HG03064 (cell line): ENCODE measurements around the gene PYHIN1.
"Not testable (repeated sequence)": the region's sequence is repeated elsewhere in the genome, so short reads cannot be mapped to it uniquely, and the experiment has no call there.

ENCODE experiments used
- ATAC-seq: cut with Tn5 transposase; IDR thresholded peaks from one replicate; pipeline ENCODE4 v1.9.1; 2021; ENCODE audit warnings: low read depth; ENCODE audit not compliant: unreplicated experiment

The PYHIN1 gene

DNA sequence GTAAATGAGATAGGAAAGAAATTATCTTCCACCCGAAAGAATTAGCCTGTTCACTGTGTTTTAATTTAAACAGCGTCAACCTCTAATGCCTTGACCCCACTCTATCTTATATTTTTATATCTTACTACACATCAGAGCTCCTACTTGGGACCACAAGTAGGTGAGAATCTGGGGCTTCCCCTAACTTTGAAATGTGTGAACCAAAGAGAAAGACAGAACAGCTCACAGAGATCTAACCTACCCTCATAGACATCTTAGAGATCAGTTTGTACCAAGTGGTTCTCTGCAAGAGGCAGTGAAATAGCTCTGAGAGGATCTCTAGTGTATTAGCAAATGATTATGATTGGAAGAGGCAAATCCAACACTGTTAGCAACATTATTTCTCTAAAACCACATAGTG lies 47.4 kb downstream of the PYHIN1 start:
- ATAC-seq, result no peak

DNA sequence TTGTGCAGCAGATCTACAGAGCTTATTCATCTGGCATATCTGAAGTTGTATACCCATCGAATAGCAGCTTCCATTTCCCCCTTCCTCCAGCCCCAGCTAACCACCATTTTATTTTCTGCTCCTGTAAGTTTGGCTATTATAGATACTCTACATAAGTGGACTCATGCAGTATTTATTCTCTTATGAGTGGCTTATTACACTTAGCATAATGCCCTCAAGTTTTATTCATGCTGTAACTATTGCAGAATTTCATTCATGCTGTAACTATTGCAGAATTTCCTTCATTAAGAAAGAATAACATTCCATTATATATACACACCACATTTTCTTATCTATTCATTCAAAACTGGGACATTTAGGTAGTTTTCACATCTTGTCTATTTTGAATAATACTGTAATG lies 47.9 kb downstream of the PYHIN1 start:
- ATAC-seq, result no peak

DNA sequence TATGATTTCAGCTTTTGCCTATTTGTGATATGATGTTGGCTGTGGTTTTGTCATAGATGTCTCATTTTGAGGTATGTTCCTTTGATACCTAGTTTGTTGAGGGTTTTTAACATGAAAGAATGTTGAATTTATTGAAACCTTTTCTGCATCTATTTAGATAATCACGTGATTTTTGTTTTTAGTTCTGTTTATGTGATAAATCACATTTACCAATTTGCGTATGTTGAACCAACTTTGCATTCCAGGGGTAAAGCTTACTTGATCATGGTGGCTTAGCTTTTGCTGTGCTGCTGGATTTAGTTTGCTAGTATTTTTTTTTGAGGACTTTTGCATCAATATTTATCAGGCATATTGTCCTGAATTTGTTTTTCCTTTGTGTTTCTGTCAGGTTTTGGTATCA lies 51.9 kb downstream of the PYHIN1 start:
- ATAC-seq, result no peak

DNA sequence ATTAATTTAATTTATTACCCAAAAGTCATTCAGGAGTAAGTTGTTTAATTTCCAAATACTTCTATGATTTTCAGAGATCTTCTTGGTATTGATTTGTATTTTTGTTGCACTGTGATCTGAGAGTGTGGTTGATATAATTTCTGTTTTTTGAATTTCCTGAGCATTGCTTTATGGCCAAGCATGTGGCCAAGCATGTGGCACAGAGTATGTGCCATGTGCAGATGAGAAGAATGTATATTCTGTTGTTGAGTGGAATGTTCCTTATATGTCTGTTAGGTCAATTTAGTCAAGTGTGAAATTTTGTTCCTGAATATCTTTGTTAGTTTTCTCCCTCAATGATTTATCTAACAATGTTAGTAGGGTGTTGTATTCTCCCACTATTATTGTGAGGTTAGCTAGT lies 53.0 kb downstream of the PYHIN1 start:
- ATAC-seq, result no peak

DNA sequence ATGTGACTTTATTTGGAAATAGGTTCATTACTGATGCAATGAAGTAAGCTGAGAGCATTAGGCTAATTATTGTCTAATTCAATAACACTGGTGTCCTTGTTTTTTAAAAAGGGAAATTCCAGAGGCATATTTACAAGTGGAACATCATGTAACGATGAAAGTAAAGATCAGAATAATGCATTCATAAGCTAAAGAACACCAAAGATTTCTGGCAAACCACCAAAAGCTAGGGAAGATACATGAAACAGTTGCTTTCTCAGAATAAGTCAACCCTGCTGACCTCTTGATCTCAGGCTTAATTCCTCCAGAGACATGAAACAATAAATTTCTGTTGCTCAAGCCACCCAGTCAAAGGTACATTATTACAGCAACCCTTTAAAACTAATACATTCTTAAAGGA lies 58.1 kb downstream of the PYHIN1 start:
- no peak for ATAC-seq

DNA sequence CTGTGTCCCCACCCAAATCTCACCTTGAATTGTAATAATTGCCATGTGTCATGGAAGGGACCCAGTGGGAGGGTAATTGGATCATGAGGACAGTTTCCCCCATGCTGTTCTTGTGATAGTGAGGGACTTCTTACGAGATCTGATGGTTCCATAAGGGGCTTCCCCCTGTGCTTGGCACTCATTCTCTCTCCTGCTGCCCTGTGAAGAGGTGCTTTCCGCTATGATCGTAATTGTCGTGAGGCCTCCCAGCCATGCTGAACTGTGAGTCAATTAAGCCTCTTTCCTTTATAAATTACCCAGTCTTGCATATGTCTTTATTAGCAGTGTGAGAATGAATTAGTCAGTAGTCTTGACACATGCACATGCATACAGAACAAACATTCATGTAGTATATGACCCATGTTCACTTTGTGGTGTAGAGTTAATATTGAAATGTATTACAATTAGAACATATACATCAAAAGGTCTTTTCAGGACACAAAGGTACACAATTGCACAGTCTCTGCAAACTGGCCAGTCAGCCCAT lies 61.5 kb downstream of the PYHIN1 start:
- ATAC-seq, result no peak

DNA sequence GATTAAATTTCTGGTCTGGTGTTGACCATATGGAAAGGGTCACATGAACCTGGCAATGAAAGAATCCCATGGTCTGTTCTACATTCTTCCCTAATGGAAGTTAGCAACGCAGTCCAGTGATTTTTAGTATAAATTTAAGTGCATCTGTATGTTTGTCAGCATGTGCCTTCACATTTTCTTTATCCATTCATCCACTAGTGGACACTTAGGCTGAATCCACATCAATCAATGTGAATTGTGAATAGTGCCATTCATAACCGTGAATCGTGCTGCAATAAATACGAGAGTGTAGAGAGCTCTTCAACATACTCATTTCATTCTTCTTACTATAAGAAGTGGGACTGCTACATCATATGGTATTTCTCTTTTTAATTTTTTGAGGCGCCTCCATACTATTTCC lies 65.6 kb downstream of the PYHIN1 start:
- ATAC-seq, result no peak

DNA sequence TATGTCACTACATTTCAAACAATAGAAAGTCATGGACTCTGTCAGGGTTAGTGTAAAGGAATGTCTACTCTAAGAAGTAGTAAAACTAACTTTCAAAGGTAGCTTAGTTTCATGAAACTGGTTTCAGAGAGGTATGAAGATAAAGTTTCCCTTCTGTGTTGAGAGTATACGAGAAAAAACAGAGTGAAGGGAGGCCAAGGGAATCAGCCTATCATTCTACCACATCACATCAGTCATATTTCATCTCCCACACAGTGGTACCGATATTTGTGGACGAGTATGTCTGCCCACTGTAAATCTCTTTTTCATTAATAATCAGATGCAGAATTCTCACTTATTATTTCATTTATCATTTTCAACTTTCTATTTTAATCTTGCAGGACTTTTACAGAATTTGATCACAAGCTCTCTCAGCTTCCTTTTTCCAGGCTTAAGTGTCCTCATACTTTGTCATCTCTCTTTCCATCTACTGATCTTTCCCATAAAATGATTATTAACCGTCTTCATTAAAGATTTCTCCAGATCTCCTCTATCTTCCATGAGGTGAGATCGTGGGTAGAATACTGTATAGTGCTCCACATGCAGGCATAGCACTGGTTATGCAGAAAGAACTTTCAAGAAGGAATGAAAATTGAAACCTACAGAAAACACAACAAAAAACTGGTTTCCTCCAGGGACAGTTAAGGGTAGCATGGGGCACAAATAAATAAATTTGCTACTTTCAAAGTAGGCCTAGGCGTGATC lies 66.9 kb downstream of the PYHIN1 start:
- no peak for ATAC-seq

DNA sequence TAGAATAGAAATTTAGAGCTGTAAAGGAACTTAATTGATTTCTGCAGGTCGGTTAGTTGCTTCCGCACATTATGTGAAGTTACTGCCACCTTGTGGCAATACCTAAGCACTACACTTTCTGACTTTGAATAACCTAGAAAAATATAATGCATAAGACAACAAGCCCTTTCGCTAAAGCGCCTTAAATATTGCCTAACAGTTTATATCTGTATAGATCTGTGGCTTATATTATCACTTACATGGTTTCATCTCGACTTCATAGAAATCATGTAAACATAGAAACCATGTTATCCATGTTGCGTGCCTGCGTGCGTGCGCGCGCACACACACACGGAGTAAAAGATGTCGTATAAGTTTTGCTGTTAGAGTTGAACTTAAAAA lies 67.4 kb downstream of the PYHIN1 start:
- no peak for ATAC-seq

DNA sequence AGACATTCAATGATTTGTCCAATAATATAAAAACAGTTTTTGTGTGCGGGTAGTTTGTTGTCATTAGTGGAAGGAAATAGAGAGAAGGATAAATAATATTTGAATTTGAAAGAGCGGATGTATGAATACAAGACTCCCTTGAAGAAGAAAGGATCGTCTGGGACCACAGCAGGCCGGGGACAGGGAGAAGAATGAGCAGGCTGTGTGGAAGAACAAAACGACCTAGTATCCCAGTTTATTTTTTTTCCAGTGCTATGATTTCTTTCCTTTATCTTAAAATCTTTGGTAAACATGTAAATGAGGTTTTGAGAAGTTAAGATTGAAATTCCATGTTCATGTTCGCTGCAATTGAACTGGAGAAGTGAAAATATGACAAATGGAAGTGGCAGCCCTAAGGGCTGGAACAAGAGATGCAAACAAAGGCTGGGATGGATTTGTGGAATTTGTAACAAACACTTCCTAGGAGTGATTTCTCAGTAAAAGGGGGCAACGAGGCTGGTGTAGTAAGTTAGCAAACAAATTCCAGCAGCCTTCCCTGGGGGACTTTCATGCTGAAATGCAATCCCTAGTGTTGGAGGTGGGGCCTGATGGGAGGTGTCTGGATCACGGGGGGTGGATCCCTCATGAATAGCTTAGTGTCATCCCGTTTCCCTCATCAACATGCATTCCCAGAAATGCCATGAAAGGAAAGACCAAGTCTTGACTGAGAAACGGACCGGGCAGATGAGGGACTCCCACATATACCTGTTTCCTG lies 68.1 kb downstream of the PYHIN1 start:
- ATAC-seq, result no peak

DNA sequence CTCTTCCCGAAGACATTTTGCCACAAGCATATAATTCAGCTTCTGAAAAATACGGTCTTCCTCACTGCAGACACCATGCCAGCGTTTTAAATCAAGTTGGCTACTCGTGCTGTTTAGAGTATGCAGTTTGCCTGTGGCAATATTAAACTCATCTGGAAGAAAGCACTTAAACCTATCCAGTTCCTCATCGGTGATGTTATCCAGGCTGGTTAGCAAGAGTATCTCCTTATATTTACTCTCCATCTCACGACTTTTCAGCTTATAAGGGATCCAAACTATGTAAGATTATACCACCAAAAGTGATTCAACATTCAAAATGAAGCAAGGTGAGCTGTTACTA lies 68.7 kb downstream of the PYHIN1 start:
- ATAC-seq, result no peak

DNA sequence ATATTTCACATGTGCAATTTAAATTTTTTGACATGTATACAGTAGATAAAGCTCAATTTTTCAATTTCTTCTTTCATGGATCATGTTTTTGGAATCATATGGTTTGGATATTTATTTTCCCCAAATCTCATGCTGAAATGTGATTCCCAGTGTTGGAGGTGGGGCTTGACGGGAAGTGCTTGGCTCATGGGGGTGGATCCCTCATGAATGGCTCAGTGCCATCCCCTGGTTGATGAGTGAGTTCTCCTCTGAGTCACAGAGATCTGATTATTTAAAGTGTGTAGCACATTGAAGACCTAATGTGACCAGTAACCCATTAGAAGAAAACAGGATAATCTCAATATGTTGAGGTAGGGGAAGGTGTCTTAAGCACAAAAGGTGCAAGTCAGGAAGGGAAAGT lies 69.3 kb downstream of the PYHIN1 start:
- no peak for ATAC-seq

DNA sequence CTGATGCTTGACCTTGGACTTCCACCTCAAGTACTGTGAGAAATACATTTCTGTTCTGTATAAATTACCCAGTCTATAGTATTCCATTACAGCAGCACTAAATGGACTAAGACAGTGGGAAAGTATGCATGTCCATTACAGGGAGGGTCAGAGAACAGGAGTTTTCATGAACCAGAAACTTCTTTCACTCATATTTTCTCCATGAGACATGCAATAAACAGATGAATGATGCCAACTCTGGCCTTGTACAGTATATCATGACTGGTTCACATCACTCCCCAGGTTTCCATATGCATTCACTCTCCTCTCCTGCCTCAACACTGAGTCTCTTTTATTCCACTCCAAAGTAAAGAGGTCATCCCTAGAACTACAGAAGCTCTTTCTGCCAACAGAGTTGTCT lies 73.8 kb downstream of the PYHIN1 start:
- no peak for ATAC-seq

DNA sequence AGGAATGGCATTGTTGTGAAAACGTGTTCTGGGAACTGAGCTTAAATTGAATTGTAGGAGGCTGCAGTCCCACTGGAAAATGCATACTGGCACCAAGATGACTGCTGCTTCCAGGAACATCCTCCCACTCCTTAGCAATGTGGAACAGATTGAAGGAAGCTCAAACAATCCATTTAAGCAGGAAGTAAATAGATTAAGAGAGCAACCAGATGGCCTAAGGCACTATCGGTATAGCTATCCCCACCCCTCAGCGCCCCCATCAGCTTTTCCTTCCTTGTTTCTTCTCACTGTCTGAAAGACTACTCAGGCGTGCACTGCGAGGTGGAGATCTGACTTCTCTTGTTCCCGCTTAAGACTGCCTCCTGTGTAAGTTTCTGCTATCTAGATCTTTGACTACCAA lies 74.3 kb downstream of the PYHIN1 start:
- ATAC-seq, result no peak

DNA sequence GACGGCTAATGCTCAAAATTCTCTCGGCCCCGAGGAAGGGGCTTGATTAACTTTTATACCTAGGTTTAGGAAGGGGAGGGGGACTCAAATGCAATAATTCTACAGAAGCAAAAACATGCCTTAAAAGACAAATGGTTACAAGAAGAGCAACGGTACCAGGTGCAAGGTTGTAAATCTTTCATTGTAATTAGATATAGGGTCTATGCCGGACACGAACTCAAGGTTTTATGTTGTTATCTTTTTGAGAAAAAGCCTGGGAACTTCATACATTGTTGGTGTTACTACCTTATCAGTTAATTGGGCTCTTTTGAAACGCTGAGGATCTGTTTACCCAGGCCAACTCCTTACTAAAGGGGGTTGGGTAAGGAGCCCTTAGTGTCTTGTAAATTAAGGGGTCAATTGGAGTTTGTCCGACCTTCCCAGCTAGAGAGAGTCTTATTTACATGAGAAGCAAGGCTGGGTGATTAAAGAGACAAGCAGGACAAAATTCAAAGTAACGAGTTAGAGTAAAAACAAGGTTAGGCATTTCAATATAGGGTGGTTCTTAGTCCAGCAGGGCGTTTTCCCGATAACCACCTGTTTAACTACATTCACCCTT lies 75.0 kb downstream of the PYHIN1 start:
- not testable (repeated sequence) for ATAC-seq

DNA sequence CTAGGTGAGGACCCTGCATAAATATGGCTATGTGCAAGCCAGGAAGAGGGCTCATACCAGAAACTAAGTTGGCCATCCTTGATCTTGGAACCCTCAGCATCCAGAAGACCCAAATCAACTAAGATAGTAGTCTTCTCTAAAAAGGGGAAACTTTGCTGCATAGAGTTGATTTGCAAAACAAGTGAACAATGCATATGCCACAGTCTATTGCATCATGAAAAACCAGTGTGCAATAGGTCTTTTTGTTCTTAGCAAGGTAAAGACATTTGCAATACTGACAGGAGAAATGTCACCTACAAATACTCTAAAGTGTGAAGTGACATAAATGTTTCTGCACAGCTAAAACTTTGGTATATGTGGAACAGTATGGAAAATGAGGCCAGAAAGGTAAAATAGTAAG lies 76.4 kb downstream of the PYHIN1 start:
- no peak for ATAC-seq

DNA sequence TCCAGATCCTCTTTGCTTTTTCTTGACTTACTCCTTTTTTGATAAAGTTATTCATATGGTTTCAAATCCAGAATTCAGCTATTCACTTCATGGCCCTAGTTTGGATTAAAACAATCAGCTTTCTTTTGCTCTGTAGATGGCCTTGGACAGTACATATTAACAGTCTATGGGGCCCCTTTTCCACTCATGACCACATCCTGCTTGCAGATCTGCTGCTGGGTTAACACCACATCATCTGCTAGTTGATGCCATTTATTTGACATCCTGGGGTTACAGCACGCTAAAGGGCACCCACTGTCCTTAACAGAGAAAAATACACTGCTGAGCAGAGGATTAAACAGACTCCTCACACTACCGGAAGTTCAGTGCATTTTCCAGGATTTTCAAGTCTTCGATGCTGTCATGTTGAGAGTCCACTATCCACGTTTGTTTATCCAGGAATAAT lies 77.4 kb downstream of the PYHIN1 start:
- peak; percentile 62 for ATAC-seq

DNA sequence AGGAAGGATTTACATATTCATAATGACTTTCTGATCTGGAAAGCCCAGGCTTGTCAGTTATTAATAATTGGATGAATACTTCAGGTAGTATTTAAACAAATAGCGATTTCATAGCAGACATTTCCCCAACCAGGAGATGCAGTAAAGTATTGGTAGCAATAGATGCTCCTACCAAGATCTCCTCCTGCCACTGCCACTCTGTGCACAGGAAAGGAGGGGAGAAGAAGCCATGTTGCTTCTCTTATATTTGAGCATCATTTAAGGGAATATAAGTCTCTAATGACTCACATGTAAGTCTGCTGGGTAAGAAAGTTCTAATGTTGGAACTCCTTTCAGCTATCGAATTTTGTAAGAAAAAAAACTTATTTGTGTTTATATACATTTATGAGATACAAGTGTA lies 77.9 kb downstream of the PYHIN1 start:
- ATAC-seq, result no peak

DNA sequence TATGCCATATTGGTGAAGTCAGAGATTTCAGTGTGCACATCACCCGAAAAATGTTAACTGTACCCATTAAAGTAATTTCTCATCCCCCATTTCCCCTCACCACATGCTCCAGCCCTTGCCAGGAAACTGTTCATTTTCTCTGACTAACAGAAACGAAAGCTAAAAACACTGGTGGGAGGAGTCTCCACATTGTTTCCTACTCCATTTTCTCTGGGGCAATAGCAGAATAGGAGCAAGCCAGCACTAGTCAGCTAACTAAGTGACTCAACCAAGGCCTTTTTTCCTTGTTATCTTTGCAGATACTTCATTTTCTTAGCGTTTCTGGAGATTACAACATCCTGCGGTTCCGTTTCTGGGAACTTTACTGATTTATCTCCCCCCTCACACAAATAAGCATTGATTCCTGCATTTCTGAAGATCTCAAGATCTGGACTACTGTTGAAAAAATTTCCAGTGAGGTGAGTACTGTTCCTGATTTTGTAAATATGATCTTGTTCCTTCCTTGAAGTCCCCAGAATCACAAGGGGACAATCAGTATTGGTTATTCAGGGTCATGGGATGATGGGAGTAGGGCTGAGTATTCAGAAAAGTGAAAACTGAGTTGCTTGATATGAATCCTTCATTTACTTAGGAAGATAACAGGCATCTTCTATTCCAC lies 78.5 kb downstream of the PYHIN1 start, which contains the start of gene IFI16:
TSS of gene IFI16 (plus strand) at position 204 of the 658 bp plus-strand sequence. CDS start 4,774 bp downstream, outside the sequence.
- peak; percentile 59 for ATAC-seq

DNA sequence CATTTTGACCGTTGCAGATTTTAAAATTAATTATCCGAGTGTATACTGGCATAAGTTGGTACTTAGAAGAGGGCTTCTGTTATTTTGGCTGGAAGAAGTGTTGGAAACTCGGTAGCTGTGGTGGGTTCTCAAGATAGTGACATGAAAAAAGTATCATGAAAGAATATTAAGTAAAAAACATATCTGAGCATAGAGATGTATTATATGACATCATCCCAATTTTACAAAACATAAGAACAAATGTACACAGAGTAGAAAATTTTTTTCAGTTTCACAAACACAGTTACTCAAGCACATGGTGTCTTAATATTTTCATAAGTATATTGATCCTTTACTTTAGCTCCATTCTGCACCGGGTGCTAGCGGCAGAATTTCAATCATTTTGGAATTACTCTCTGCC lies 79.0 kb downstream of the PYHIN1 start:
- no peak for ATAC-seq

DNA sequence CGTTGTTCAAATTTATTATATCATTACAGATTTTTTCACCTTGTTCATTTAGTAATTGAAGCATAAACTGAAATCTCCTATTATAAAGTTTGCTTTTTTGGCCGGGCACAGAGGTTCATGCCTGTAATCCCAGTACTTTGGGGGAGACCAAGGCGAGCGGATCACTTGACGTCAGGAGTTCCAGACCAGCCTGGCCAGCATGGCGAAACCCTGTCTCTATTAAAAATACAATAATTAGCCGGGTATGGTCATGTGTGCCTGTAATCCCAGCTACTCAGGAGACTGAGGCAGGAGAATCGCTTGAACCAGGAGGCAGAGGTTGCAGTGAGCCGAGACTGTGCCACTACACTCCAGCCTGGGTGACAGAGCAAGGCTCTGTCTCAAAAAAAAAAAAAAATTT lies 79.6 kb downstream of the PYHIN1 start:
- not testable (repeated sequence) for ATAC-seq
